Common myeloid progenitor, CD34-positive (primary cell): ENCODE data around the gene SPEG.

ENCODE experiments used
- CTCF ChIA-PET: fragments of 350-600 bp; sonication (Branson Sonifier 250); formaldehyde crosslinking; loops from one replicate; lab custom pipeline; 2021; ENCODE audit warnings: antibody characterized with exemption; lab: Charles Lee
- POLR2A ChIA-PET: fragments of 350-600 bp; sonication (Branson Sonifier 250); formaldehyde crosslinking; loops from one replicate; lab custom pipeline; 2021; ENCODE audit warnings: antibody characterized with exemption; lab: Charles Lee
- DNase-seq, 3 donors: peaks; one replicate each; pipeline versions ENCODE4 v3.0.0 to v3.0.0-alpha.2; 2013
- H3K27ac ChIP-seq, 2 experiments: 1 replicate in 1 of 2; 2 replicates in 1 of 2; pipeline ENCODE4 v1.7.0; 2013; ENCODE audit warnings: inconsistent platforms in 2 of 2, low read length in 2 of 2, mild to moderate bottlenecking in 2 of 2, low read depth in 1 of 2, moderate library complexity in 1 of 2; ENCODE audit not compliant: severe bottlenecking in 2 of 2, insufficient read depth in 1 of 2, poor library complexity in 1 of 2
- H3K27me3 ChIP-seq, 5 experiments: replicated peaks in 2 of 5; 1 replicate in 3 of 5; 2 replicates in 2 of 5; pipeline versions ENCODE4 v1.6.1 to v1.7.0; 2013; ENCODE audit warnings: low read length in 4 of 5, mild to moderate bottlenecking in 2 of 5, moderate library complexity in 2 of 5, inconsistent platforms in 1 of 5; ENCODE audit not compliant: insufficient read depth in 5 of 5, control insufficient read depth in 4 of 5
- H3K36me3 ChIP-seq, 4 experiments: 1 replicate in 2 of 4; 2 replicates in 2 of 4; pipeline versions ENCODE4 v1.6.1 to v1.7.0; 2013; ENCODE audit warnings: low read length in 3 of 4, control low read depth in 1 of 4, mild to moderate bottlenecking in 1 of 4; ENCODE audit not compliant: control insufficient read depth in 4 of 4, insufficient read depth in 4 of 4
- H3K4me1 ChIP-seq, 4 experiments: 1 replicate in 3 of 4; 2 replicates in 1 of 4; pipeline versions ENCODE4 v1.6.1 to v1.7.1; 2013; ENCODE audit warnings: low read length in 3 of 4, mild to moderate bottlenecking in 3 of 4, control low read depth in 1 of 4, inconsistent platforms in 1 of 4, moderate library complexity in 1 of 4; ENCODE audit not compliant: control insufficient read depth in 4 of 4, insufficient read depth in 4 of 4; ENCODE audit errors: control extremely low read depth in 1 of 4
- H3K4me3 ChIP-seq, 7 experiments: 1 replicate in 4 of 7; 2 replicates in 3 of 7; pipeline versions ENCODE4 v1.5.1 to v1.7.0; 2013; ENCODE audit warnings: mild to moderate bottlenecking in 7 of 7, low read length in 6 of 7, moderate library complexity in 6 of 7, inconsistent platforms in 2 of 7, low read depth in 2 of 7, control low read depth in 1 of 7; ENCODE audit not compliant: insufficient read depth in 4 of 7, control insufficient read depth in 1 of 7; ENCODE audit errors: extremely low read depth in 1 of 7
- H3K9me3 ChIP-seq, 5 experiments: 1 replicate in 4 of 5; 2 replicates in 1 of 5; pipeline versions ENCODE4 v1.6.1 to v1.7.1; 2013; ENCODE audit warnings: low read length in 4 of 5, mild to moderate bottlenecking in 2 of 5, inconsistent platforms in 1 of 5, low read depth in 1 of 5, moderate library complexity in 1 of 5; ENCODE audit not compliant: control insufficient read depth in 4 of 5, insufficient read depth in 2 of 5; ENCODE audit errors: control extremely low read depth in 1 of 5
- WGBS: methylation state at CpG from one replicate; pipeline ENCODE4 v1.1.5; 2013; ENCODE audit not compliant: insufficient coverage; 5-methylcytosine and 5-hydroxymethylcytosine counted together

The SPEG gene

DNA sequence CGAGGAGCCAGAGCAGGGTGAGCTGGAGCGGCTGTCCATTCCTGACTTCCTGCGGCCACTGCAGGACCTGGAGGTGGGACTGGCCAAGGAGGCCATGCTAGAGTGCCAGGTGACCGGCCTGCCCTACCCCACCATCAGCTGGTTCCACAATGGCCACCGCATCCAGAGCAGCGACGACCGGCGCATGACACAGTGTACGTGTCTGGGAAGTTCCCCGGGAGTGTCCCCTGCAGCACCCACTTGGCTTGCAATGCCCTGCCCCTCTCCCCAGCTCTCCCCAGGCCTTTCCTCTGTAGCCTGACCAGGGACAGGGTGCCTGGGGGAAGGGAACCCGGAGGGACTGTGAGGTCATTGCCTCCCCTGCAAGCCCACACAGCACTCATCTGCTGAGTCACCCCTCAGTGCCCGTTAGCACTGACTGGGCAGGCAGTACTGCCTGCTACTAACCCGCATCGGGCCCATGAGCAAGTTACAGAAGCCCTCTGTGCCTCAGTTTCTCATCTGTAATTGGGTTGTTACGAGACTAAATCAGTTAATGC lies 34.6 kb downstream of the SPEG start:
- Histone ChIP-seq H3K4me3 (no peak overlapping the region), H3K4me1 (no peaks in the 10 kb centered on the region), H3K9me3 (no peaks in the 10 kb centered on the region), H3K36me3 (no peaks in the 10 kb centered on the region), H3K27me3 (no peaks in the 10 kb centered on the region), H3K27ac (no peak overlapping the region)
- DNase-seq: no peak
- WGBS: 92% methylated on average over 13 of the region's 16 CpGs
- ChIA-PET POLR2A (no interaction called here), CTCF (interaction anchor here (1.5 to 60.5 kb wide), 3 partner anchors 8 to 55 kb away, joined by 4 to 1724 read pairs (median 25); partner anchors contain the start of genes ASIC4, CHPF and TMEM198)

DNA sequence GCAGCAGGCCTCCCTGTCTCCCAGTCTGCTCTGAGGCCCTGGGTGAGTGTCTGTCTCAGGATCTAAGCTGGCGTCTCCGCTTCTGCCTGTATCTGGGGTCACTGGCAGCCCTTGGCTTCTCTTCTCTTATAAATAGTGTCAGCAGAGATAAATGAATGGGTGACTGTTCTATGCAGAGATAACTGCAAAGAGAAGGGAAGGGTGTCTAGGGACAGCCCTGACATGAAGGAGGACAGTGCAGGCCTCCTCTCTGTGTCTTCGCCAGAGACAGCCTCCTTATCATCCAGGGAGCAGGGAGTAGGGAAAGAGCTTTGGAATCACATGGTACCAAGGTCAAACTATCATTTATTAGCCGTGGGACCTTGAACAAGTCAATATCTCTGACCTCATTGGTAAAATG lies 35.8 kb downstream of the SPEG start:
- WGBS: 98% methylated on average over 4 of the region's 4 CpGs
- Histone ChIP-seq H3K9me3 (no peaks in the 10 kb centered on the region), H3K27ac (no peak overlapping the region), H3K27me3 (peaks cover 0 to 2% (median 0%) of the 10 kb centered on the region in 5 experiments), H3K4me3 (no peak overlapping the region), H3K36me3 (no peaks in the 10 kb centered on the region), H3K4me1 (no peaks in the 10 kb centered on the region)
- ChIA-PET POLR2A (no interaction called here), CTCF (interaction anchor here (1.0 to 60.5 kb wide), 4 partner anchors 9 to 54 kb away, joined by 3 to 1724 read pairs (median 4); partner anchors contain the start of genes ASIC4, CHPF and TMEM198)
- DNase-seq: no peak

GRCh38 chr2:219471476-219472371 lies 37.1 kb downstream of the SPEG start:
- POLR2A ChIA-PET: no interaction called here
- Histone ChIP-seq H3K4me1 (peaks cover 0 to 2% (median 0%) of the 10 kb centered on the region in 4 experiments), H3K27me3 (peaks cover 0 to 3% (median 0%) of the 10 kb centered on the region in 5 experiments), H3K36me3 (no peaks in the 10 kb centered on the region), H3K4me3 (no peak overlapping the region), H3K27ac (no peak overlapping the region), H3K9me3 (no peaks in the 10 kb centered on the region)
- WGBS: 85% methylated on average over 20 of the region's 22 CpGs
- DNase-seq: no peak
- CTCF ChIA-PET: interaction anchor here (0.8 to 60.5 kb wide), 7 partner anchors 10 to 69 kb away, joined by 3 to 1724 read pairs (median 6); partner anchors contain the start of genes ASIC4, CHPF and TMEM198

DNA sequence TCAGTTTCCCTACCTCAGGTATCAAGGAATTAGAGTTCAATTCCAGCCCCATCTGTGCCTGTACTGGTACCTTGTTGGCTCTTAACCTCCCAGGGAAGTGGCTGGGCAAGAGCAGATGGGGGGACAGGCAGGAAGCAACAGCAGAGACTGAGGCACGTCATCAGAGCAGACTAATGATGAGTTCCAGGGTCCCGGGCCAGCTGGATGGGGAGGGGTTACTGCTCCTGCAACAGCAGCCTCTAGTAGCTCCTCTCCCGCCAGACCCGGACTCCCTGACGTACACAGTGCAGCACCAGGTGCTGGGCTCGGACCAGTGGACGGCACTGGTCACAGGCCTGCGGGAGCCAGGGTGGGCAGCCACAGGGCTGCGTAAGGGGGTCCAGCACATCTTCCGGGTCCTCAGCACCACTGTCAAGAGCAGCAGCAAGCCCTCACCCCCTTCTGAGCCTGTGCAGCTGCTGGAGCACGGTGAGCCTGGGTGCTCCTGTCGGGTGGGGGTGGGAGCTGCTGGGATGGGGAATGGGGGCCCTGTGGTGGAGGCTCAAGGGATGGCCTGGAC lies 38.1 kb downstream of the SPEG start:
- Histone ChIP-seq H3K27ac (no peak overlapping the region), H3K9me3 (no peaks in the 10 kb centered on the region), H3K36me3 (no peaks in the 10 kb centered on the region), H3K4me3 (no peak overlapping the region), H3K4me1 (peaks cover 0 to 2% (median 0%) of the 10 kb centered on the region in 4 experiments), H3K27me3 (peaks cover 0 to 6% (median 2%) of the 10 kb centered on the region in 5 experiments)
- DNase-seq: no peak
- ChIA-PET POLR2A (no interaction called here), CTCF (interaction anchor here (1.4 to 60.5 kb wide), 7 partner anchors 10 to 52 kb away, joined by 3 to 1724 read pairs (median 7); partner anchors contain the start of genes ASIC4, CHPF and TMEM198)
- 98% methylated on average over 12 of the region's 12 CpGs for WGBS

DNA sequence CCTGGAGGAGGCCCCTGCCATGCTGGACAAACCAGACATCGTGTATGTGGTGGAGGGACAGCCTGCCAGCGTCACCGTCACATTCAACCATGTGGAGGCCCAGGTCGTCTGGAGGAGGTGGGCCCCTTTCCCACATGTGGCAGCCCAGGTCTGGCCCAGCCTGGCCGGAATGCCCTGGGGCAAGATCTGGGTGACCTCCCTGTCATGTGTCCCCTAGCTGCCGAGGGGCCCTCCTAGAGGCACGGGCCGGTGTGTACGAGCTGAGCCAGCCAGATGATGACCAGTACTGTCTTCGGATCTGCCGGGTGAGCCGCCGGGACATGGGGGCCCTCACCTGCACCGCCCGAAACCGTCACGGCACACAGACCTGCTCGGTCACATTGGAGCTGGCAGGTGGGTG lies 38.9 kb downstream of the SPEG start:
- Histone ChIP-seq H3K27ac (no peak overlapping the region), H3K27me3 (peaks cover 0 to 10% (median 2%) of the 10 kb centered on the region in 5 experiments), H3K9me3 (no peaks in the 10 kb centered on the region), H3K4me3 (no peak overlapping the region), H3K4me1 (peaks cover 0 to 2% (median 0%) of the 10 kb centered on the region in 4 experiments), H3K36me3 (no peaks in the 10 kb centered on the region)
- CTCF ChIA-PET: interaction anchor here (1.2 to 60.5 kb wide), 8 partner anchors 9 to 51 kb away, joined by 3 to 1724 read pairs (median 6); partner anchors contain the start of genes ASIC4, CHPF and TMEM198
- no peak for DNase-seq
- POLR2A ChIA-PET: no interaction called here
- 98% methylated on average over 16 of the region's 18 CpGs for WGBS

DNA sequence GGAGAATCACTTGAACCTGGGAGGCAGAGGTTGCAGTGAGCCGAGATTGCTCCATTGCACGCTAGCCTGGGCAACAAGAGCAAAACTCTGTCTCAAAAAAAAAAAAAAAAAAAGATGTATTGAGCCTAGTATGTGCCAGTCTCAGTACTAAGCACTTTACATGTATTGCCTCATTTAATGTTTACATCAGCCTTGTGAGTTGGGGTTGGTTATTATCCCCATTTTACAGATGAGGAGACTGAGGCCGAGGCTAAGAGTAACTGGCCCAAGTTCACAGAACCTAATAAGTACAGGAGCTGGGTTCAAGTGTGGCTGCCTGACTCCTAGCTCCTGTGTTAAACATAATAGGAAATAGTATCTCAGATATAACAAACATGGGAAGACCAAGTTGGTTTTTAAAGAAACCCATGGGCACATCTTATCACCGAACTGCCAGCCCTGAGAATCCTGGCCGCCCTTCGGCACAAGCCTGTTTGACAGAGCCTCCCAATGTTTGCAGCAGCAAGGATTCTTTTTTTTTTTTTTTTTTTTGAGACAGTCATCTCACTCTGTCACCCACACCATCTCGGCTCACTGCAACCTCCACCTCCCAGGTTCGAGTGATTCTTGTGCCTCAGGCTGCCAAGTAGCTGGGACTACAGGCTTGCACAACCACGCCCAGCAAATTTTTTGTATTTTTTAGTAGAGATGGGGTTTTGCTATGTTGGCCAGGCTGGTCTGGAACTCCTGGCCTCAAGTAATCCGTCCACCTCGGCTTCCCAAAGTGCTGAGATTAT lies 39.8 kb downstream of the SPEG start:
- H3K9me3 ChIP-seq: no peaks in the 10 kb centered on the region
- WGBS: 94% methylated on average over 5 of the region's 11 CpGs

More for the DNA sequence above, 39.8 kb downstream of the SPEG start:
- DNase-seq: no peak
- H3K36me3 ChIP-seq: no peaks in the 10 kb centered on the region
- H3K27ac ChIP-seq: no peak overlapping the region
- CTCF ChIA-PET: interaction anchor here (0.6 to 60.5 kb wide), 12 partner anchors 10 to 799 kb away, joined by 3 to 1724 read pairs (median 3); partner anchors contain the start of genes ASIC4, CHPF, GMPPA and TMEM198
- peaks cover 0 to 2% (median 0%) of the 10 kb centered on the region in 4 experiments for H3K4me1 ChIP-seq
- peaks cover 0 to 10% (median 2%) of the 10 kb centered on the region in 5 experiments for H3K27me3 ChIP-seq
- H3K4me3 ChIP-seq: no peak overlapping the region
- POLR2A ChIA-PET: no interaction called here
